ENCODE data around the gene SULT1A3. TPM values are rescaled to one million over a fixed set of nuclear protein-coding genes. Genes with fewer than 3 reads are reported as not detected.

SULT1A3 gene
- total RNA-seq, 1 experiment from 2014 or later = 16.8 TPM

DNA sequence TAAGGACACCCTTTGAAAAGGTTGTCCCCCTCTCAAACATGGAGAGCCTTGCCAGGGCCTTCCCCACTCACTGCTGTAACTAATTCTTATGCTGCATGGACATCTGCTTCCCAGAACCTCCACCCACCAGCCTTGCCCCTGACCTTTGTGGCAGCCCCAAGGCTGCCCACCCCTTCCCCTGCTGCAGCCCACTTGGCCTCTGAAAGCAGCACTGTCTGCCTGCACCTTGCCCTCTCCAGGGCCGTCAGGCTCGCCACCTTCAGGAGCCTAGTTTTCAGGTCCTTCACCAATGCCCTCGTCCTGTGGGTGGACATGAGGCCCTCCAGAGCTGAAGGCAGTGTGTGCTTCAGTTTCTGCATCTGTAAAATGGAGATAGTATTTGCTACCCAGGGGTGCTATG, 18.3 kb upstream of the SULT1A3 start:
- H3K36me3 ChIP-seq (ENCODE audit: control insufficient read depth, insufficient read depth, low read length) = no peaks in the 10 kb centered on the region
- intact Hi-C loops (cut with micrococcal nuclease; ENCODE audit: unreplicated experiment) (no loop called here), in situ Hi-C loops (cut with HindIII; ENCODE audit: low pct_unique_long_range_greater_than_20kb, low sequenced_read_pairs) (no loop called here)
- no peaks in the 10 kb centered on the region for H3K9me3 ChIP-seq (ENCODE audit: control insufficient read depth, insufficient read depth, low read depth, low read length)
- DNase-seq (ENCODE audit: low read depth, low spot score) (no peak), ATAC-seq (no peak)
- ChIA-PET POLR2A (interaction anchor here (0.6 kb wide), 1 partner anchor 121 kb away, joined by 3 read pairs; no protein-coding TSS in a partner anchor), CTCF (interaction anchor here (0.7 kb wide), 1 partner anchor 249 kb away, joined by 5 read pairs; the partner anchor contains the start of gene DCTPP1)
- BruUV-seq (replicated peaks) = no TSS peak
- H3K27ac ChIP-seq (ENCODE audit: low read length) = no peak overlapping the region
- no peak overlapping the region for H3K4me3 ChIP-seq (ENCODE audit: low read depth in 2 of 2, low read length in 2 of 2)
- TF ChIP-seq POLR2AphosphoS5 (IDR thresholded peaks at IDR 0.05; ENCODE audit: low read depth, low read length) = no peak
- TF ChIP-seq, protein P1, sequence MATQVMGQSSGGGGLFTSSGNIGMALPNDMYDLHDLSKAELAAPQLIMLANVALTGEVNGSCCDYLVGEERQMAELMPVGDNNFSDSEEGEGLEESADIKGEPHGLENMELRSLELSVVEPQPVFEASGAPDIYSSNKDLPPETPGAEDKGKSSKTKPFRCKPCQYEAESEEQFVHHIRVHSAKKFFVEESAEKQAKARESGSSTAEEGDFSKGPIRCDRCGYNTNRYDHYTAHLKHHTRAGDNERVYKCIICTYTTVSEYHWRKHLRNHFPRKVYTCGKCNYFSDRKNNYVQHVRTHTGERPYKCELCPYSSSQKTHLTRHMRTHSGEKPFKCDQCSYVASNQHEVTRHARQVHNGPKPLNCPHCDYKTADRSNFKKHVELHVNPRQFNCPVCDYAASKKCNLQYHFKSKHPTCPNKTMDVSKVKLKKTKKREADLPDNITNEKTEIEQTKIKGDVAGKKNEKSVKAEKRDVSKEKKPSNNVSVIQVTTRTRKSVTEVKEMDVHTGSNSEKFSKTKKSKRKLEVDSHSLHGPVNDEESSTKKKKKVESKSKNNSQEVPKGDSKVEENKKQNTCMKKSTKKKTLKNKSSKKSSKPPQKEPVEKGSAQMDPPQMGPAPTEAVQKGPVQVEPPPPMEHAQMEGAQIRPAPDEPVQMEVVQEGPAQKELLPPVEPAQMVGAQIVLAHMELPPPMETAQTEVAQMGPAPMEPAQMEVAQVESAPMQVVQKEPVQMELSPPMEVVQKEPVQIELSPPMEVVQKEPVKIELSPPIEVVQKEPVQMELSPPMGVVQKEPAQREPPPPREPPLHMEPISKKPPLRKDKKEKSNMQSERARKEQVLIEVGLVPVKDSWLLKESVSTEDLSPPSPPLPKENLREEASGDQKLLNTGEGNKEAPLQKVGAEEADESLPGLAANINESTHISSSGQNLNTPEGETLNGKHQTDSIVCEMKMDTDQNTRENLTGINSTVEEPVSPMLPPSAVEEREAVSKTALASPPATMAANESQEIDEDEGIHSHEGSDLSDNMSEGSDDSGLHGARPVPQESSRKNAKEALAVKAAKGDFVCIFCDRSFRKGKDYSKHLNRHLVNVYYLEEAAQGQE (IDR thresholded peaks at IDR 0.05; ENCODE audit: insufficient read depth in 1 of 2, low read depth in 2 of 2, low read length in 1 of 2) = no peak
- no peak for TF ChIP-seq SIN3A (IDR thresholded peaks at IDR 0.05; ENCODE audit: borderline replicate concordance, insufficient read depth, low read depth, low read length)
- no peak for TF ChIP-seq TCF7L2 (IDR thresholded peaks at IDR 0.05; ENCODE audit: low read depth, low read length)
- TF ChIP-seq, protein P2, sequence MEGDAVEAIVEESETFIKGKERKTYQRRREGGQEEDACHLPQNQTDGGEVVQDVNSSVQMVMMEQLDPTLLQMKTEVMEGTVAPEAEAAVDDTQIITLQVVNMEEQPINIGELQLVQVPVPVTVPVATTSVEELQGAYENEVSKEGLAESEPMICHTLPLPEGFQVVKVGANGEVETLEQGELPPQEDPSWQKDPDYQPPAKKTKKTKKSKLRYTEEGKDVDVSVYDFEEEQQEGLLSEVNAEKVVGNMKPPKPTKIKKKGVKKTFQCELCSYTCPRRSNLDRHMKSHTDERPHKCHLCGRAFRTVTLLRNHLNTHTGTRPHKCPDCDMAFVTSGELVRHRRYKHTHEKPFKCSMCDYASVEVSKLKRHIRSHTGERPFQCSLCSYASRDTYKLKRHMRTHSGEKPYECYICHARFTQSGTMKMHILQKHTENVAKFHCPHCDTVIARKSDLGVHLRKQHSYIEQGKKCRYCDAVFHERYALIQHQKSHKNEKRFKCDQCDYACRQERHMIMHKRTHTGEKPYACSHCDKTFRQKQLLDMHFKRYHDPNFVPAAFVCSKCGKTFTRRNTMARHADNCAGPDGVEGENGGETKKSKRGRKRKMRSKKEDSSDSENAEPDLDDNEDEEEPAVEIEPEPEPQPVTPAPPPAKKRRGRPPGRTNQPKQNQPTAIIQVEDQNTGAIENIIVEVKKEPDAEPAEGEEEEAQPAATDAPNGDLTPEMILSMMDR (IDR thresholded peaks at IDR 0.05) = no peak
- H3K4me1 ChIP-seq (ENCODE audit: control insufficient read depth, insufficient read depth, low read length) = peaks cover 3% of the 10 kb centered on the region
- no peaks in the 10 kb centered on the region for H3K27me3 ChIP-seq (ENCODE audit: control insufficient read depth, insufficient read depth, low read length)

DNA sequence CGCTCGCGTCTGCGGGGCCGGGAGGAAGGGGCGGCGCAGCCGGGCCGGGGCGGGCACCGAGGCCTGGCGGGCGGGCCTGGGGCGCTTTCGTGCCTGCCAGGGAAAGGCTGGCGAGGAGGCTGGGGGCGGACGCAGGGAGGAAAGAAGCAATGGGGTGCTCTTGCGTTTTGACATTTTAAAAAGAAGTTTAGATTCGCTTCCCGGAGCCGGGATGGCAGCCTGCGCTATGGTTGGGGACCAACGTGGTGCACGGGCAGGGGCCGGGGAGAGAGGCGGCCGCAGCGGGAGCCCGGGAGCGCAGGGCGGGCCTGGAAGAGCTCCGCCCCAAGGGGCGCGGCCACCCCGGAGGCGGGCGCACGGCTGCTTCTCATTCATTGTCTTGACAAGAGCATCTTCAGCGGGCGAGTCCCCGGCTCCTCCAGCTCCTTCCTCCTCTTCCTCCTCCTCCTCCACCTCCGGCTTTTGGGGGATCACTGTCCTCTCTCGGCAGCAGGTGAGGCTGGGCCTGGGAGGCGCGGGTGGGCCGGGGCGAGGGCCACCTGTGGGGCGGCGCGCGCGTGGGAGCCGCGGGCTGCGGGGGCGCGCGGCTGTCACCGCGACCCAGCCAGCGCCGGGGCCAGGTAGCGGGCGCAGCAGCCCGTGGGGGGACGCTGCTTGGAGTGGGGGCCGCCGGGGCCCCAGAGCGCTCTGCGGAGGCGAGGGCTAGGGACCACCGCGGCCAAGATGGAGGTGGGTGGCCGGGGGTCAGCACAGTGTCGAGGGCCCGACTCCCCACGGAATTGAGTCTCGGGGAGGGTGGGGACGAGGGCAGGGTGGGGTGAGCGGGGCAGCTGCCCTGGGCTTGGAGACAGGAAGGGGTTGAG, 15.6 kb upstream of the SULT1A3 start, which contains the start of gene CORO1A:
Gene CORO1A (plus strand): TSS at position 370 of the 863 bp plus-strand sequence. CDS start 1,608 bp downstream, outside the sequence.
- Histone ChIP-seq H3K4me1 (ENCODE audit: control insufficient read depth, insufficient read depth, low read length) (peaks cover 6% of the 10 kb centered on the region), H3K36me3 (ENCODE audit: control insufficient read depth, insufficient read depth, low read length) (no peaks in the 10 kb centered on the region), H3K4me3 (ENCODE audit: low read depth in 2 of 2, low read length in 2 of 2) (peak within 1 kb of the TSS; percentile 56 to 62), H3K9me3 (ENCODE audit: control insufficient read depth, insufficient read depth, low read depth, low read length) (no peaks in the 10 kb centered on the region), H3K27me3 (ENCODE audit: control insufficient read depth, insufficient read depth, low read length) (no peaks in the 10 kb centered on the region), H3K27ac (ENCODE audit: low read length) (peak within 1 kb of the TSS; percentile 44)
- CTCF ChIA-PET = interaction anchor here (1.0 kb wide), 1 partner anchor 91 kb away, joined by 5 read pairs; the partner anchor contains the start of gene TBX6
- TF ChIP-seq, protein P1 (IDR thresholded peaks at IDR 0.05; ENCODE audit: insufficient read depth in 1 of 2, low read depth in 2 of 2, low read length in 1 of 2) = no peak
- TF ChIP-seq SIN3A (IDR thresholded peaks at IDR 0.05; ENCODE audit: borderline replicate concordance, insufficient read depth, low read depth, low read length) = 0 out of 2 replicates have a peak, but pooled peaks have one; percentile 49
- POLR2A ChIA-PET = no interaction called here
- ATAC-seq = peak; percentile 89
- BruUV-seq (replicated peaks) = no TSS peak
- in situ Hi-C loops (cut with HindIII; ENCODE audit: low pct_unique_long_range_greater_than_20kb, low sequenced_read_pairs) (no loop called here), intact Hi-C loops (cut with micrococcal nuclease; ENCODE audit: unreplicated experiment) (no loop called here)
- peak; percentile 7 for DNase-seq (ENCODE audit: low read depth, low spot score)
